Inflammatory macrophage treated with lipopolysaccharide for 1 hour (primary cell): ENCODE measurements around the gene MBOAT1.

Source experiments
- DNase-seq, 2 donors: peaks; one replicate each; pipeline ENCODE4 v3.0.0-alpha.2; 2020 to 2022

MBOAT1 gene

GRCh38 chr6:20129290-20130088, 82.8 kb downstream of the MBOAT1 start:
- DNase-seq: no peak

DNA sequence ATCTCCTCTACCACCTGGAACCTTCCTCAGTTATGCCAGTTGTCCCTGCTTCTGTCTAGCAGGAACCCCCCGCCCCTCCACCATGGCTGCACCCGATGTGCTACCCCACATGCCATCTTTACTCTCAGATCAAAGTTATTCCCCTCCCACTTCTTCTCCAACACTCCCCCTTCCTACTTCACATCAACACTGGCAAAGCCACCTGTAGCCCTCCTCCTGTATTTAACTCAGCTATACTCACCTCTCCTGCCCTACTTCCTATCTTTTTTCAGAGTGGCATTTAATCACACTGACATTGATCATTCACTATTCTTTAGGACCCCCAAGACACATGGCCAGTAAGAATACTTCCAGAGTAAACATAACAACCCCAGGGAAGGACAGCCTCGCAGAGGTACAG, 84.3 kb downstream of the MBOAT1 start:
- no peak for DNase-seq

DNA sequence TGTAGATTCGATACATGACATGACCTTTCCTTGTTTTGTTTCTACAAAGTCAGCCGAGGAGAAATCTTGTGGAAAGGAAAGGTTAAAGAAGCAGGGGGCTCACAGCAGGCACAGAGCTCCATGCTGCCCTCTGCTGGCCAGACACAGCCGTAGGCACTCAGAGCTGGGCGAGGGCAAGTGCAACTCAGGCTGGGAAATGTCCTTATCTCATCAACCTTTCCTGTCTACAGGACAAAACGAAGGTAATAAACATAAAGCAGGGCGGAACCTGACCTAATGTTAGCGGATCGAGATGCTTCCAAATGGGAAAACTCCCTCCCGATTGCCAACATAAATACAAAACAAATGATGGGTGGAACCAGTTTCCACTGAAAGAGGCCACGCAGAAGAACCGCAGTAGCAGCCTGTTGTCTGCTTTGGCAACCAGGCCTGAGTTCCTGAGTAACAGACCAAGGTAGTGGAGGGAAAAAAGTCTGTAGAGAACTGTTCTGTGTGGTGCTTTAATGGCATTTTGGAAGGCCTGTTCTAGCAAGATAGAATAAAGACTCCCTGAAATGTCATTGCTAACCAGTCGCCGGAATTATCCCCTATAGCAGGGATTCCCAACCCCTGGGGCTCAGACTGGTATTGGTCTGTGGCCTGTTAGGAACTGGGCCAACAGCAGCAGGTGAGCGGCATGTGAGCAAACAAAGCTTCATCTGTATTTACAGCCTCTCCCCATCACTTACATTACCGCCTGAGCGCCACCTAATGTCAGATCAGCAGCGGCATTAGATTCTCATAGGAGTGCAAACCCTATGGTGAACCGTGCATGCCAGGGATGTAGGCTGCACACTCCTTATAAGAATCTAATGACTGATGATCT, 85.2 kb downstream of the MBOAT1 start:
- peak; percentile 21 to 56 for DNase-seq

GRCh38 chr6:20126102-20126752, 86.0 kb downstream of the MBOAT1 start:
- no peak for DNase-seq

- DNase-seq: no peak
Observed at GRCh38 chr6:20124545-20124944, 87.7 kb downstream of the MBOAT1 start.

DNA sequence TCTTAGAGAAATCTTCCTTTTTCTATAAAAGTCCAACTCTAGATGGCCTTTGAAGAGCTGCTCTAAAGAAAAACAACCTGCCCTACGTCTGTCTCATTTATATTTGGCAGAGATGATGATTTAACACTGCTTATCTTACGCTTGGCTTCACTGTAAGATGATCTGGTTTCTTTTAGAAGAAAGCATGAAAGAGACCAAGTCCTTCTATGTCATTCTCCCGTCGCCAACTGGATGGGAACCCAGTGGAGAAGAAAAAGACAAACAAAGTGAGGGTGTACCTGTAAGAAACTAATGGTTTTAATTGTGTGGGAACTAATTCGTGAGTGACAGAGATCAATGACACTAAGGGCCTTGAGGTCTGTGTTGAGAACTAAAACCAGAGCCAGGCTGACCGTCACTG, 92.8 kb downstream of the MBOAT1 start:
- DNase-seq: no peak

DNA sequence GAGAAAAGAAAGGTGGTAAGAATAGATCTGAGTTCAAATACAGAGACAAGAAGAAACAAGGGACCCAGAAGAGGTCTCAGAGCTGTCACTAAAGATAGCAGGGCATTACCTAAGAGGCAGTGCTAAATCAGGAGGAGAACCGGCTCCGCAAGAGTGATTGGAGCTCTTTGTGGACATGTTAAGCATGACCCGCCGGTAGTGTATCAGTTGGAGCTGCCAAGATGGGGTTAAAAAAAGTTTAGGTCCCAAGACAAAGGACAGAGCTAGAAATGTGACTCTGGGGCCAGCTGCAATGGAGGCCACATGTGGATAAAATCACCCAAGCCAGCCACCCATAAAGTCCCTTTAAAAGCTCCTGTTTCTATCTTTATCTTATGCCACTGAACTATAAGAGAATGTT, 93.4 kb downstream of the MBOAT1 start:
- DNase-seq: no peak

- no peak for DNase-seq
Observed at GRCh38 chr6:20117474-20117873, 94.8 kb downstream of the MBOAT1 start.

DNA sequence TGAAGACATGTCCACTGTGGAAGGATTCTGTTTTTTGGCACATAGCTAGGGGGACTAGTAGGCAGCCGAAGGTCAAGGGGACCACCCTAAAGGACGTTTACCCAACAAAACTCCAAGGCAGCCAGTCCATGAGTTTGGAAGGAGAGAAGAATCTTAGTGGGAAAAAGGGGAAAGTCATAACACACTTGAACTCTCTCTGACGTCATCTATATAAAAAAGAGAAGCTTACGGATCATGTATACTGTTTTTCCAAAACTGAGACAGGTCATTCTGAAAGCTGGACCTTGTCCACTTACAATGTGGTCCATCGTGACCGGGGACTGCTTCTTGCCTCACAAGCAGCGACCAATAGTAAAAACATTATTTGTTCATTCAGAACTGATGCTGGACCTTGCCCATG, 95.5 kb downstream of the MBOAT1 start:
- no peak for DNase-seq

DNA sequence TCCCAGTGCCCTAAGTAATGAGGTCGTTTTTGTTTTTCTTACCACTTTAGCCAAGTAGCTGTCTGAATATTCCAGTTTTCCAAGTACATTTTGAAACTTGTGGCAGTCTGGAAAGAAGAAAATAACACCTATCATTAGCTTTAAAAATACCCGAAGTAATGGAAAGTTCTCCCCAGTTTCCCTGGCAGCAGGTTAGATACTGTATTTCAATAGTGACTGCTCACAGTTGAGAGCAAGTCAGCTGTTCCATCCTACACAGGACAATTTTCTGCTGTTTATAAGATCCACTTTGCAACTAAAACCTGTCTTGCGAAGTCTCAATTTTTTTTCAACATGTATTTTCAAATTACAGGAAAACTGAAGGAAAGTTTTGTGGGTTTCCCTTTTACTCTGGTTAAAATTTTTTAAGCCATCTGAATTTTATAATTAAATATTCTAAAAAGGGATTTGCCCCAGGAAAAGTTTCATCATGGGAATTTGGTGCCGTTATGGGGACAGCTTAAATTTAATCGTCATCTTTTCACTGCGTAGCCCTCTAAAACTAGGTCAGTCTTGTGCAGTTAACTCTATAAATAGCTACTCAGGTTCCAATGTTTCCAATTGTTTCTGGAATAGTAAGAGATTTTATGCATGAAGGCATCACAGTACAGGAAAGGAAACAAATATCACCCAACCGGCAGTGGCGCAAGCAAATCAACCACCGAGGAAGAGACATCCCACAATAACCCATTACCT, 96.9 kb downstream of the MBOAT1 start:
- DNase-seq: no peak

DNA sequence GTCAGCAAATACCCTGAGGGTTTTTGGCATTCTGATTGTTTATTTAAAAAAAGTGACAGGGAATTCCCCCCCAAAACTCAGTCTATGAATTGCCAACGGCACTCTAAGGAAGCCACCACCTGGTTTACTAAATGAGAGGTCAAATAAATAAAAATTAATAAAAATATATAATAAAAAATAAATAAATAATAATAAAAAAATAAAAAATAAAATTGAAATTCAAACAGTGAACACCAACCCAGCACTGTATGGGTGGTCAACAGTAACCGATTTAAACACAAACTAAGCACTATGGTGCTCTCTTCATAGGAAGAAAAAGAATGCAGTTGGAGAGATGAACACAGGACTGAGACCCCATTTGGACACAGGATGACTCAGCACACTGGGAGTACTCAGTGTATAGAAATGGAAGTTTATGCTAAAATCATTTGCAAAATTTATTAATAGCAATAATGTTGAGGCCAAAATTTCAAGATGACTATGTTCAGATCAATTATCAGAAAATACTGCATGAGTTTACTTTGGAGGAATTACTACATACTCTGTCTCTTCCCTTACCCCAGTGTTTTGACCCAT, 98.5 kb downstream of the MBOAT1 start:
- no peak for DNase-seq

- DNase-seq: no peak
Observed at GRCh38 chr6:20112841-20113240, 99.4 kb downstream of the MBOAT1 start.

GRCh38 chr6:20112241-20112640, 100.0 kb downstream of the MBOAT1 start:
- no peak for DNase-seq

- no peak for DNase-seq
Observed at GRCh38 chr6:20110478-20110877, 101.8 kb downstream of the MBOAT1 start.

DNA sequence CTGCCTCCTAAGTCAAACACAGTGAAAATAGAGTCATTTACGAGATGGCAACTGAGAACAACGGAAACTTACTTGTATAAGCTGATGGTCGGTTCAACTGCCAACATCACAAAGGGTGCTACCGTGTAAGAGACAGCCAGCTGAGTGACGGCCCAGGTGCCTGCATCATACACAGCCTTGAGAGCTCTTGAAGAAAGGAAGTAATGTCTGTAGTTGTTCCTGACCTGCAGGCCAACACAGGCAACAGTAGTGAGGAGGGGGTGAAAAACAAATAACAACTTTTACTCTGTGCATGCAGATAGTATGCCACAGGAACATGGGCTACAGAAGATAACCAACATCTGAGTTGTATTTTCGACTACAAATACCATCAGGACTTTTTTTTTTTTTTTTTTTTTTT, 102.7 kb downstream of the MBOAT1 start:
- DNase-seq: no peak

GRCh38 chr6:20105838-20106237, 106.4 kb downstream of the MBOAT1 start:
- DNase-seq: no peak

DNA sequence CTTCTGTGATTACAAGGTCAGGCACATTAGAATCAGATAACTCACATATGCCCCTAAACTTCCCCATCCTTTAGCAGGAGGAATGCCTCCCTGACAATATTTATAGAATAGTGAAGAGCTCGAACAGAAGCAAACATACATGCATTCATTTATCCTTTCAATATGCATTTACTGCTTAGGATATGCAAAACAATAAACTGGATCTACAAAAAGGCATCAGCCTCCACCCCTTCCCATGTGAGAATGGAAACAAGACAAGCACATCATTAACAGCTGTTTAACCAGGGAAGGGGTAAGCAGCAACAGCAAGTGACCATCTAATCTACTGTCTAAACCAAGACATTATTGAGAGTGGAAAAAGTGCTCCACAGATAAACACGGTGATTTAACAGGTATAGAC, 107.6 kb downstream of the MBOAT1 start:
- no peak for DNase-seq

GRCh38 chr6:20102397-20103073, 109.7 kb downstream of the MBOAT1 start:
- DNase-seq: no peak

DNA sequence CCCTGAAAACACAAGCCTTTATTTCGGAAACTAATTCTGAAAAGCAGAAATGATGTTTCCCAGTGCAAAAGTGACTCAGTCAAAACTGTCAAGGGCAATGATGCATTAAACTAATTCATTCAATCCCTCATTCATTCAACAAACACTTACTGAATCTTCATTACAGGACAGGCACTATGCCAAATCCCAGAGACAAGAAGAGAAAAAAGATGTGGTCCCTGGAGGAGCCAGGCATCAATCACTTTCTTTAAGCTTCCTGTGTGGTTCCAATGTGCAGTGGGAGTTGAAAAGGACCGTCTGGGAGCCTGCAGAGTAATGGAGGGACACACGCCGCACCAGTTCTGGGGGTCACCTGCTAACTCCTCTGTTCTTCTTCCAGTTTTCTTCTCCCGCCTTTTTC, 113.1 kb downstream of the MBOAT1 start:
- no peak for DNase-seq

- DNase-seq: no peak
Observed at GRCh38 chr6:20098267-20098876, 113.9 kb downstream of the MBOAT1 start.

GRCh38 chr6:20096536-20096935, 115.7 kb downstream of the MBOAT1 start:
- DNase-seq: no peak

DNA sequence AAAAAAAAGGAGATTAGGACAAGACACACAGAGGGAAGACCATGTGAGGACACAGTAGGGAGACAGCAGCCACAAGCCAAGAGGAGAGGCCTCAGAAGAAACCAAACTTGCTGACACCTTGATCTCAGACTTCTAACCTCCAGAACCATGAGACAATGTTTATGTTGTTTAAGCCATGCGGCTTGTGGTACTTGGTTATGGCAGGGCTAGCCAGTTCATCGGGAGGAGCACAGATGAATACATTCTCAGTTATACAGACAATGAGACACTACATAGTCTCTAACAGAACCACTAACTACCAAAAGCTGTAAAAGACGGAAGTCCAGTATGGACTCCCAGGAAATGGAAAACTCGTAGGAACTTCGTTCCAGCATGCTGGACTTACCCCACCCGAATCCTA, 116.8 kb downstream of the MBOAT1 start:
- no peak for DNase-seq
